Measurements from ENCODE around the gene USP7. TPM values are rescaled to one million over a fixed set of nuclear protein-coding genes. Genes with fewer than 3 reads are reported as not detected.

USP7 gene
- total RNA-seq, 6 donors from 2014 or later = 68.2 to 122 (median 72.2) TPM

- ATAC-seq (ENCODE audit: low FRiP score in 2 of 2) (no peak), DNase-seq (no peak)
- H3K36me3 ChIP-seq = peaks cover 79 to 100% (median 92%) of the 10 kb centered on the region in 4 donors
- H3K4me1 ChIP-seq = no peaks in the 10 kb centered on the region
- no peak overlapping the region for H3K4me3 ChIP-seq
- WGBS, 2 donors = 88 to 100% methylated on average over 3 of the region's 3 CpGs
- no peaks in the 10 kb centered on the region for H3K27me3 ChIP-seq
- no peak overlapping the region for H3K27ac ChIP-seq
- TF ChIP-seq CTCF (IDR thresholded peaks at IDR 0.05) (no peak), EP300 (IDR thresholded peaks at IDR 0.05) (no peak), POLR2AphosphoS5 (IDR thresholded peaks at IDR 0.05) (no peak), POLR2A (IDR thresholded peaks at IDR 0.05) (no peak)
- H3K9me3 ChIP-seq = no peaks in the 10 kb centered on the region
Observed at GRCh38 chr16:8898660-8899318, 64.9 kb downstream of the USP7 start.

GRCh38 chr16:8894736-8895334, 68.9 kb downstream of the USP7 start:
- 96 to 97% methylated on average over 16 to 21 of the region's 21 CpGs for WGBS, 2 donors
- H3K27me3 ChIP-seq = no peaks in the 10 kb centered on the region
- DNase-seq = no peak
- H3K27ac ChIP-seq = no peak overlapping the region
- peaks cover 43 to 100% (median 78%) of the 10 kb centered on the region in 4 donors for H3K36me3 ChIP-seq
- no peak overlapping the region for H3K4me3 ChIP-seq
- TF ChIP-seq EP300 (IDR thresholded peaks at IDR 0.05) (no peak), POLR2AphosphoS5 (IDR thresholded peaks at IDR 0.05) (no peak), POLR2A (IDR thresholded peaks at IDR 0.05) (no peak), CTCF (IDR thresholded peaks at IDR 0.05) (no peak)
- H3K9me3 ChIP-seq = no peaks in the 10 kb centered on the region
- no peak for ATAC-seq (ENCODE audit: low FRiP score in 2 of 2)
- no peaks in the 10 kb centered on the region for H3K4me1 ChIP-seq

- 89 to 91% methylated on average over 13 to 14 of the region's 14 CpGs for WGBS, 2 donors
- Histone ChIP-seq H3K9me3 (no peaks in the 10 kb centered on the region), H3K4me3 (no peak overlapping the region), H3K27me3 (no peaks in the 10 kb centered on the region), H3K27ac (no peak overlapping the region), H3K36me3 (peaks cover 37 to 99% (median 75%) of the 10 kb centered on the region in 4 donors), H3K4me1 (no peaks in the 10 kb centered on the region)
- ATAC-seq (ENCODE audit: low FRiP score in 2 of 2) (no peak), DNase-seq (no peak)
- TF ChIP-seq POLR2AphosphoS5 (IDR thresholded peaks at IDR 0.05) (no peak), CTCF (IDR thresholded peaks at IDR 0.05) (no peak), POLR2A (IDR thresholded peaks at IDR 0.05) (no peak), EP300 (IDR thresholded peaks at IDR 0.05) (no peak)
Observed at GRCh38 chr16:8893976-8894690, 69.6 kb downstream of the USP7 start.

GRCh38 chr16:8893426-8893825, 70.3 kb downstream of the USP7 start:
- peaks cover 34 to 91% (median 69%) of the 10 kb centered on the region in 4 donors for H3K36me3 ChIP-seq
- ATAC-seq (ENCODE audit: low FRiP score in 2 of 2) = no peak
- 76 to 78% methylated on average over 8 to 9 of the region's 9 CpGs for WGBS, 2 donors

More at GRCh38 chr16:8893426-8893825, 70.3 kb downstream of the USP7 start:
- no peak for DNase-seq
- TF ChIP-seq POLR2A (IDR thresholded peaks at IDR 0.05) (no peak), CTCF (IDR thresholded peaks at IDR 0.05) (no peak), POLR2AphosphoS5 (IDR thresholded peaks at IDR 0.05) (no peak)
- Histone ChIP-seq H3K27ac (no peak overlapping the region), H3K4me3 (no peak overlapping the region), H3K9me3 (no peaks in the 10 kb centered on the region), H3K4me1 (no peaks in the 10 kb centered on the region), H3K27me3 (no peaks in the 10 kb centered on the region)

All from upper lobe of left lung (tissue), 6 donors.